ENCODE measurements around the gene CYP46A1. TPM values are rescaled to one million over a fixed set of nuclear protein-coding genes. Genes with fewer than 3 reads are reported as not detected.

CYP46A1 gene
- total RNA-seq, 1 experiment from 2014 or later: 0.36 TPM

DNA sequence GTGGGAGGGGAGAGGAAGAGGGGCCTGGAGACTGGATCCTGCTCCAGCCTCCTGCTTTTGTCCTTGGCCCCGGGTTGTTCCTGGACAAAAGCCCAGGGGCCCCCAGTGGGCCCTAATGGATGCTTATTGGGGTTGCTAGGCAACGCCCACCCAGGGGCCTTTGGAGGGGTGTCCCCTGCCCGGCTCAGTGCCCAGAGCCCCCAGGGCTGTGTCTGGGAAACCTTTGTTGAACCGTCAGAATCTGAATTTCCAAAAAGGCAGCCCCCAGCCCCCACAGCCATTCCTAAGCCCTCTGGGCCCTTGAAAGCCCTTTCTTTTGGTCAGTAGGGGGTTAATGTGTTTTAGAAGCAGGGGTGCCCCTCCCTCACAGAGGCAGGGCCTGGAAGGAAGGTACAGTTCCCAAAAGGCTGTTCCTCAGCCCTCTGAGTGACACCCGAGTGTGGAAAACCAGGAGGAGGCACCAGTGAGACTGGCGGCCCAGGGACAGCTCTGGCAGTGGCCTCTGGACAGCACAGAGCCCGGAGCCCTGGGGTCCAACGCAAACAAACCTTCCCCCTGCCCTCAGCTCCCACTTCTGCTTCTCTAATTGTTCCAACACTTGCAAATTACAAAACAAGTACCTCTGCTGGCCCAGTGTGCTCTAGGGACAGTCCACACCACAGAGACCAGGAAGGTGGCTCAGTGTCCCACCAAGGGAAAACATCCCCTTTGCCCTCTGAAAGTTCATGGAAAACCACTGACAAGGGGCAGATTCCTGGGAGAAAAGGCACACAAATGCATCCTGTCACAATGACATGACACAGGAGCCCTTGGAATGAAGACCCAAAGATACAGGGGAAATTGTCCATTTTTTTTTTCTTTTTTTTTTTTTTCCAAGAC lies 19.8 kb upstream of the CYP46A1 start:
- CTCF ChIA-PET: no interaction called here
- POLR2A ChIA-PET: interaction anchor here (0.6 kb wide), 1 partner anchor 17 kb away, joined by 8 read pairs; no protein-coding TSS in a partner anchor
- H3K27ac ChIP-seq (ENCODE audit: low read length): no peak overlapping the region

DNA sequence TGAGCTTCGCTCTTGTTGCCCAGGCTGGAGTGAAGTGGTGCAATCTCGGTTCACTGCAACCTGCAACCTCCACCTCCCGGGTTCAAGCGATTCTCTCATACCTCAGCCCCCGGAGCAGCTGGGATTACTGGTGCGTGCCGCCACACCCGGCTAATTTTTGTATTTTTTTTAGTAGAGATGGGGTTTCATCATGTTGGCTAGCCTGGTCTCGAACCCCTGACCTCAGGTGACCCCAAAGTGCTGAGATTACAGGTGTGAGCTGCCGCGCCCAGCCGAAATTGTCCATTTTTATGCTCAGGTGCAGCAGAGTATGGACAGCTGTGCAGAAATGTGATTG lies 19.2 kb upstream of the CYP46A1 start:
- in situ Hi-C loops (cut with HindIII; ENCODE audit: low pct_unique_long_range_greater_than_20kb, low sequenced_read_pairs): no loop called here
- ATAC-seq (no peak), DNase-seq (ENCODE audit: low read depth, low spot score) (no peak)
- TF ChIP-seq POLR2AphosphoS5 (IDR thresholded peaks at IDR 0.05; ENCODE audit: low read depth, low read length) (no peak), SIN3A (IDR thresholded peaks at IDR 0.05; ENCODE audit: borderline replicate concordance, insufficient read depth, low read depth, low read length) (no peak), TCF7L2 (IDR thresholded peaks at IDR 0.05; ENCODE audit: low read depth, low read length) (no peak), CTCF (IDR thresholded peaks at IDR 0.05) (no peak)
- TF ChIP-seq, protein P1, sequence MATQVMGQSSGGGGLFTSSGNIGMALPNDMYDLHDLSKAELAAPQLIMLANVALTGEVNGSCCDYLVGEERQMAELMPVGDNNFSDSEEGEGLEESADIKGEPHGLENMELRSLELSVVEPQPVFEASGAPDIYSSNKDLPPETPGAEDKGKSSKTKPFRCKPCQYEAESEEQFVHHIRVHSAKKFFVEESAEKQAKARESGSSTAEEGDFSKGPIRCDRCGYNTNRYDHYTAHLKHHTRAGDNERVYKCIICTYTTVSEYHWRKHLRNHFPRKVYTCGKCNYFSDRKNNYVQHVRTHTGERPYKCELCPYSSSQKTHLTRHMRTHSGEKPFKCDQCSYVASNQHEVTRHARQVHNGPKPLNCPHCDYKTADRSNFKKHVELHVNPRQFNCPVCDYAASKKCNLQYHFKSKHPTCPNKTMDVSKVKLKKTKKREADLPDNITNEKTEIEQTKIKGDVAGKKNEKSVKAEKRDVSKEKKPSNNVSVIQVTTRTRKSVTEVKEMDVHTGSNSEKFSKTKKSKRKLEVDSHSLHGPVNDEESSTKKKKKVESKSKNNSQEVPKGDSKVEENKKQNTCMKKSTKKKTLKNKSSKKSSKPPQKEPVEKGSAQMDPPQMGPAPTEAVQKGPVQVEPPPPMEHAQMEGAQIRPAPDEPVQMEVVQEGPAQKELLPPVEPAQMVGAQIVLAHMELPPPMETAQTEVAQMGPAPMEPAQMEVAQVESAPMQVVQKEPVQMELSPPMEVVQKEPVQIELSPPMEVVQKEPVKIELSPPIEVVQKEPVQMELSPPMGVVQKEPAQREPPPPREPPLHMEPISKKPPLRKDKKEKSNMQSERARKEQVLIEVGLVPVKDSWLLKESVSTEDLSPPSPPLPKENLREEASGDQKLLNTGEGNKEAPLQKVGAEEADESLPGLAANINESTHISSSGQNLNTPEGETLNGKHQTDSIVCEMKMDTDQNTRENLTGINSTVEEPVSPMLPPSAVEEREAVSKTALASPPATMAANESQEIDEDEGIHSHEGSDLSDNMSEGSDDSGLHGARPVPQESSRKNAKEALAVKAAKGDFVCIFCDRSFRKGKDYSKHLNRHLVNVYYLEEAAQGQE (IDR thresholded peaks at IDR 0.05; ENCODE audit: insufficient read depth in 1 of 2, low read depth in 2 of 2, low read length in 1 of 2): no peak
- H3K27ac ChIP-seq (ENCODE audit: low read length): no peak overlapping the region
- no TSS peak for BruUV-seq (replicated peaks)
- H3K4me1 ChIP-seq (ENCODE audit: control insufficient read depth, insufficient read depth, low read length): no peaks in the 10 kb centered on the region; the same call in 1 of the 2 replicates
- H3K27me3 ChIP-seq (ENCODE audit: control insufficient read depth, insufficient read depth, low read length): no peaks in the 10 kb centered on the region
- H3K9me3 ChIP-seq (ENCODE audit: control insufficient read depth, insufficient read depth, low read depth, low read length): no peaks in the 10 kb centered on the region
- CTCF ChIA-PET: no interaction called here
- POLR2A ChIA-PET: interaction anchor here (0.6 kb wide), 1 partner anchor 17 kb away, joined by 8 read pairs; no protein-coding TSS in a partner anchor
- no peak overlapping the region for H3K4me3 ChIP-seq (ENCODE audit: low read depth in 2 of 2, low read length in 2 of 2)
- intact Hi-C loops (cut with micrococcal nuclease; ENCODE audit: unreplicated experiment): no loop called here
- H3K36me3 ChIP-seq (ENCODE audit: control insufficient read depth, insufficient read depth, low read length): no peaks in the 10 kb centered on the region

More for the DNA sequence above, 19.8 kb upstream of the CYP46A1 start:
- Histone ChIP-seq H3K9me3 (ENCODE audit: control insufficient read depth, insufficient read depth, low read depth, low read length) (no peaks in the 10 kb centered on the region), H3K4me1 (ENCODE audit: control insufficient read depth, insufficient read depth, low read length) (no peaks in the 10 kb centered on the region; the same call in 1 of the 2 replicates), H3K4me3 (ENCODE audit: low read depth in 2 of 2, low read length in 2 of 2) (no peak overlapping the region), H3K36me3 (ENCODE audit: control insufficient read depth, insufficient read depth, low read length) (no peaks in the 10 kb centered on the region), H3K27me3 (ENCODE audit: control insufficient read depth, insufficient read depth, low read length) (no peaks in the 10 kb centered on the region)
- intact Hi-C loops (cut with micrococcal nuclease; ENCODE audit: unreplicated experiment) (no loop called here), in situ Hi-C loops (cut with HindIII; ENCODE audit: low pct_unique_long_range_greater_than_20kb, low sequenced_read_pairs) (no loop called here)
- no peak for DNase-seq (ENCODE audit: low read depth, low spot score)
- BruUV-seq (replicated peaks): no TSS peak
- TF ChIP-seq, protein P1 (IDR thresholded peaks at IDR 0.05; ENCODE audit: insufficient read depth in 1 of 2, low read depth in 2 of 2, low read length in 1 of 2): no peak
- TF ChIP-seq SIN3A (IDR thresholded peaks at IDR 0.05; ENCODE audit: borderline replicate concordance, insufficient read depth, low read depth, low read length) (no peak), TCF7L2 (IDR thresholded peaks at IDR 0.05; ENCODE audit: low read depth, low read length) (no peak), CTCF (IDR thresholded peaks at IDR 0.05) (no peak), POLR2AphosphoS5 (IDR thresholded peaks at IDR 0.05; ENCODE audit: low read depth, low read length) (no peak)
- no peak for ATAC-seq

All from Panc1 (cell line).